Stomach (tissue), 4 donors: ENCODE measurements around the gene CABLES2.

Experiments
- CTCF ChIP-seq, 7 experiments: fragments of 450-650 bp in 4 of 7; fragments of 200-600 bp in 3 of 7; sonication (generic) in 3 of 7; IDR thresholded peaks; one replicate each; pipeline ENCODE4 v1.5.1; 2016 to 2019; ENCODE audit warnings: antibody characterized with exemption in 7 of 7, control low read depth in 2 of 7, mild to moderate bottlenecking in 1 of 7
- EP300 ChIP-seq: sonication (generic); formaldehyde crosslinking; IDR thresholded peaks from one replicate; pipeline ENCODE4 v1.6.1; 2017; ENCODE audit warnings: antibody characterized with exemption
- POLR2AphosphoS5 ChIP-seq, 3 donors: sonication (generic); formaldehyde crosslinking; IDR thresholded peaks; one replicate each; pipeline ENCODE4 v1.6.1; 2016; ENCODE audit warnings: antibody characterized with exemption in 3 of 3

GRCh38 chr20:62346398-62347150, 60.5 kb downstream of the CABLES2 start:
- TF ChIP-seq CTCF (IDR thresholded peaks at IDR 0.05) = no peak
- no peak for TF ChIP-seq POLR2AphosphoS5 (IDR thresholded peaks at IDR 0.05)
- TF ChIP-seq EP300 = no peak
